ENCODE results near the gene ZNF492.
"Not testable (repeated sequence)": the region's sequence is repeated elsewhere in the genome, so short reads cannot be mapped to it uniquely, and the experiment has no call there.

ZNF492 gene

GRCh38 chr19:22612316-22612715 is 21.8 kb upstream of the ZNF492 start:
- Histone ChIP-seq H3K4me1 (no peaks in the 10 kb centered on the region), H3K9ac (no peak overlapping the region), H3K9me3 (replicated peaks in 1 of 11) (peaks cover 12 to 63% (median 38%) of the 10 kb centered on the region in 11 experiments), H3K27ac (no peak overlapping the region), H3K4me3 (no peak overlapping the region), H3K4me2 (no peak overlapping the region), H4K20me1 (no peaks in the 10 kb centered on the region), H3K36me3 (no peaks in the 10 kb centered on the region), H3K27me3 (no peaks in the 10 kb centered on the region)
- no peak for TF ChIP-seq Cebpa-rat (IDR thresholded peaks at IDR 0.05)

DNA sequence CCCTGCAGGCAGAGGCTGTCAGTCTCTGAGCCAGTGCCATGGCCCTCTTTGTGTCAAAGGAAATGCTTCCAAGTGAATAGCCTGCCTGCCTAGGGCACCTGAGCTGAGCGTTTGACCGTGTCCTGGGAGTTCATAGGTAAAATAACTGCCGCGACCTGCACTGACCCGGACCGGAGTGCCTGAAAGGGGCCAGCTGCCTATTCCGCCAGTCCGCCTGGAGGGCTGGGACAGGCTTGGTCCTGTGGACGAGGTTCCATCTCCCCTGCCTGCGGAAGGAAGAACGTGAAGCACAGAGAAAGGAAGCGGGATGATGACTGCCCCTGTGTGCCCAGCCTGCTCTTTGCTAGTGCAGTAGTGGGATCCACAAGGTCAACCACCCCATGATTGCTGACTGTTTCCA is 17.5 kb upstream of the ZNF492 start:
- Histone ChIP-seq H3K36me3 (no peaks in the 10 kb centered on the region), H3K27me3 (no peaks in the 10 kb centered on the region), H3K9ac (no peak overlapping the region), H4K20me1 (no peaks in the 10 kb centered on the region), H3K9me3 (replicated peaks in 1 of 11) (peaks cover 41 to 88% (median 66%) of the 10 kb centered on the region in 11 experiments), H3K27ac (no peak overlapping the region), H3K4me3 (no peak overlapping the region), H3K4me1 (no peaks in the 10 kb centered on the region), H3K4me2 (no peak overlapping the region)
- no peak for TF ChIP-seq Cebpa-rat (IDR thresholded peaks at IDR 0.05)

DNA sequence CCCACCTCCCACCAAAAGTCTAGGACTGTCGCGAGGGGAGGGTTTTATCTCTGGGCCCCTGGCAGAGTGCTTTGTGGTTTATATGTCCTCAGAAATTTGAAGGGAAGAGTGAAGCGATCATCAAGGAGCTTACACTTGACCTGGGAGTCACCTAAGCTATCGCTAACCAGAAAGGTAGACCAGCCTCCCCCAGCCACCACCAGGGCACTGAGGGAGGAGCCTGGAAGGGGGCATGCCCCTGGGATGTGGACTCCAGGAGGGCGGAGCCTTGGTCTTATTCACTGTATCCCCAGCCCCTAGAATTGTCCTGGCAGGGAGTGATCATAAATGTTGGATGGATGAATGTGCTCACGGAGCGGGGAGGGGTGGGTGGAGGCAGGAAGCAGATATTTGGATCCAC is 16.9 kb upstream of the ZNF492 start:
- not testable (repeated sequence) for H3K36me3 ChIP-seq, H4K20me1 ChIP-seq, H3K27me3 ChIP-seq, H3K4me1 ChIP-seq, H3K9ac ChIP-seq, H3K4me3 ChIP-seq, H3K27ac ChIP-seq, H3K4me2 ChIP-seq
- H3K9me3 ChIP-seq (replicated peaks in 1 of 11): peaks cover 43 to 88% (median 72%) of the 10 kb centered on the region in 11 experiments

- no peak for TF ChIP-seq Cebpa-rat (IDR thresholded peaks at IDR 0.05)
- H3K27me3 ChIP-seq: no peaks in the 10 kb centered on the region
- no peaks in the 10 kb centered on the region for H3K4me1 ChIP-seq
- no peak overlapping the region for H3K4me2 ChIP-seq
- H3K9me3 ChIP-seq (replicated peaks in 1 of 11): peaks cover 49 to 89% (median 76%) of the 10 kb centered on the region in 11 experiments
- no peak overlapping the region for H3K27ac ChIP-seq
- H3K4me3 ChIP-seq: no peak overlapping the region
- H4K20me1 ChIP-seq: no peaks in the 10 kb centered on the region
- H3K36me3 ChIP-seq: no peaks in the 10 kb centered on the region
- H3K9ac ChIP-seq: no peak overlapping the region
Observed at GRCh38 chr19:22617614-22618320, 16.4 kb upstream of the ZNF492 start.

DNA sequence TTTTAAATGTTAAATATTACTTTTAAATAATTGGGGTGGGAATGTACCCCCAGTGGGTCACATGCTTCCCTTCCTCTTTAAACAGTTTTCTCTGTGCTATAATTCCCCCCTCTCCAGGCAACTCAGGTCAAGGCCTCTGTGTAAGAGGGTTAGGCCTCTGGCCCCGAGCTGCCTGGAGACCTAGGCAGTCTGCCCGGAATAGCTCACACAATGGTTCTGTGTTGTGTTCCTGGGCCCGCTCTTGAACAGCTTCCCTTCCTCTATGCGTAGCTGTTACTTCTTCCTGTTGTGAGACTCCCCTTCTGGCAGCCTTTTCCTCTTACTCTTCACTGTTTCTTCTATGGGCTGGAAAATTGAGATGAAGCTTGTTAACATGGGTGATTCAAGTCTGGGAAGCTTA is 14.8 kb upstream of the ZNF492 start:
- Histone ChIP-seq H3K4me2 (no peak overlapping the region), H3K9me3 (replicated peaks in 1 of 11) (peaks cover 64 to 98% (median 83%) of the 10 kb centered on the region in 11 experiments), H3K27me3 (no peaks in the 10 kb centered on the region), H3K4me3 (no peak overlapping the region), H3K36me3 (no peaks in the 10 kb centered on the region), H3K9ac (no peak overlapping the region), H3K27ac (no peak overlapping the region), H3K4me1 (no peaks in the 10 kb centered on the region), H4K20me1 (no peaks in the 10 kb centered on the region)
- no peak for TF ChIP-seq Cebpa-rat (IDR thresholded peaks at IDR 0.05)

GRCh38 chr19:22619932-22620331 is 14.2 kb upstream of the ZNF492 start:
- TF ChIP-seq Cebpa-rat (IDR thresholded peaks at IDR 0.05): no peak
- Histone ChIP-seq H3K36me3 (no peaks in the 10 kb centered on the region), H3K27me3 (no peaks in the 10 kb centered on the region), H3K27ac (no peak overlapping the region), H3K4me2 (no peak overlapping the region), H4K20me1 (no peaks in the 10 kb centered on the region), H3K9me3 (replicated peaks in 1 of 11) (peaks cover 68 to 99% (median 87%) of the 10 kb centered on the region in 11 experiments), H3K4me1 (no peaks in the 10 kb centered on the region), H3K4me3 (no peak overlapping the region), H3K9ac (no peak overlapping the region)

DNA sequence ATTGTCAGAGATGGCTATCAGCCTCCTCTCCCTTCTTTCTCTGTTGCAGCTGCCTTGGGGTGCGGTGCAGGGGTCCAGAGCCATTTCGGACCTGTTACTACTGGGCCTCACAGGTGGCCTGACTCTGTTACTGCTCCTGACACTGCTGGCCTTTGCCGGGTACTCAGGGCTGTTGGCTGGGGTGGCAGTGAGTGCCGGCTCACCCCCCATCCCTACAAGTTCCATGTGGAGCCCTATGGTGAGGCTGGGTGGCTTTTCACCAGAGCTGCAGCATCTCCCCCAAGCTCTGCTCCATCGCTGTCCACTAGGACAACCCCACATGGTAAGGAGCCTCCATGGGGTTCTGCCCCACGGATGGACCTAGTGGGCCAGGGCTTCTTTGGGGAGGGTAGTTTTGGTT is 13.7 kb upstream of the ZNF492 start:
- no peak for TF ChIP-seq Cebpa-rat (IDR thresholded peaks at IDR 0.05)
- Histone ChIP-seq H3K9ac (no peak overlapping the region), H3K27ac (no peak overlapping the region), H3K4me2 (no peak overlapping the region), H3K4me1 (no peaks in the 10 kb centered on the region), H3K27me3 (no peaks in the 10 kb centered on the region), H4K20me1 (no peaks in the 10 kb centered on the region), H3K36me3 (no peaks in the 10 kb centered on the region), H3K9me3 (replicated peaks in 1 of 11) (peaks cover 68 to 98% (median 83%) of the 10 kb centered on the region in 11 experiments), H3K4me3 (no peak overlapping the region)

GRCh38 chr19:22620912-22621311 is 13.2 kb upstream of the ZNF492 start:
- H4K20me1 ChIP-seq: no peaks in the 10 kb centered on the region
- no peak overlapping the region for H3K9ac ChIP-seq
- H3K36me3 ChIP-seq: no peaks in the 10 kb centered on the region
- no peaks in the 10 kb centered on the region for H3K4me1 ChIP-seq
- H3K4me2 ChIP-seq: no peak overlapping the region
- H3K9me3 ChIP-seq (replicated peaks in 1 of 11): peaks cover 68 to 98% (median 84%) of the 10 kb centered on the region in 11 experiments
- no peaks in the 10 kb centered on the region for H3K27me3 ChIP-seq
- H3K27ac ChIP-seq: no peak overlapping the region
- no peak for TF ChIP-seq Cebpa-rat (IDR thresholded peaks at IDR 0.05)
- no peak overlapping the region for H3K4me3 ChIP-seq

GRCh38 chr19:22622020-22622419 is 12.1 kb upstream of the ZNF492 start:
- Histone ChIP-seq H3K36me3 (no peaks in the 10 kb centered on the region), H3K9ac (no peak overlapping the region), H3K27ac (no peak overlapping the region), H3K9me3 (replicated peaks in 1 of 11) (peaks cover 61 to 98% (median 77%) of the 10 kb centered on the region in 11 experiments), H3K4me3 (no peak overlapping the region), H3K4me2 (no peak overlapping the region), H4K20me1 (no peaks in the 10 kb centered on the region), H3K27me3 (no peaks in the 10 kb centered on the region), H3K4me1 (no peaks in the 10 kb centered on the region)
- TF ChIP-seq Cebpa-rat (IDR thresholded peaks at IDR 0.05): no peak
